HG02798 (cell line): Measurements from ENCODE around the gene TMEM63A.
A peak's percentile ranks its signal among the peaks of the same experiment; 100 is the strongest.

Experiments
- ATAC-seq: cut with Tn5 transposase; IDR thresholded peaks from one replicate; pipeline ENCODE4 v1.9.1; 2021; ENCODE audit warnings: mild to moderate bottlenecking; ENCODE audit not compliant: unreplicated experiment, poor library complexity

The TMEM63A gene

GRCh38 chr1:225868631-225869330, 13.4 kb downstream of the TMEM63A start:
- no peak for ATAC-seq

GRCh38 chr1:225866981-225867380, 15.2 kb downstream of the TMEM63A start:
- ATAC-seq: no peak

- no peak for ATAC-seq
Observed at GRCh38 chr1:225866061-225866837, 15.9 kb downstream of the TMEM63A start.

- no peak for ATAC-seq
Observed at GRCh38 chr1:225865514-225865913, 16.7 kb downstream of the TMEM63A start.

- no peak for ATAC-seq
Observed at GRCh38 chr1:225863167-225863566, 19.0 kb downstream of the TMEM63A start.

DNA sequence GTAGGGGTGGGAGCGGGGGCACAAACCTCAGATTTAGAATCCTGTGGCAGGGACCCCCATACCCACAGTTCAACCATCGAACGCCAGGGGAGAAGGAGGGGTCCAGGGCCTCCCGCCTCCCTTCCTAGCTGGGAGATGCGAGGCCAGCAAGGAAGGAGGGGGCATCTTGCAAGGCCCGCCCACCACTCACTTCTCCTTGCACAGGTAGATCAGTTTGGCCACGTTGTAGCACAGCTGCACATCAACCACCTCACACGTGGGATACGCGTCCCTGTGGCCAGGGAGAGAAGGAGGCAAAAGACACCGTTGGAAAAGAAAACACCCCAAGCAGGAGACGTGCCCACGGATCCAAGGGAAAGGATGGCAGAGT, 19.6 kb downstream of the TMEM63A start:
- no peak for ATAC-seq

DNA sequence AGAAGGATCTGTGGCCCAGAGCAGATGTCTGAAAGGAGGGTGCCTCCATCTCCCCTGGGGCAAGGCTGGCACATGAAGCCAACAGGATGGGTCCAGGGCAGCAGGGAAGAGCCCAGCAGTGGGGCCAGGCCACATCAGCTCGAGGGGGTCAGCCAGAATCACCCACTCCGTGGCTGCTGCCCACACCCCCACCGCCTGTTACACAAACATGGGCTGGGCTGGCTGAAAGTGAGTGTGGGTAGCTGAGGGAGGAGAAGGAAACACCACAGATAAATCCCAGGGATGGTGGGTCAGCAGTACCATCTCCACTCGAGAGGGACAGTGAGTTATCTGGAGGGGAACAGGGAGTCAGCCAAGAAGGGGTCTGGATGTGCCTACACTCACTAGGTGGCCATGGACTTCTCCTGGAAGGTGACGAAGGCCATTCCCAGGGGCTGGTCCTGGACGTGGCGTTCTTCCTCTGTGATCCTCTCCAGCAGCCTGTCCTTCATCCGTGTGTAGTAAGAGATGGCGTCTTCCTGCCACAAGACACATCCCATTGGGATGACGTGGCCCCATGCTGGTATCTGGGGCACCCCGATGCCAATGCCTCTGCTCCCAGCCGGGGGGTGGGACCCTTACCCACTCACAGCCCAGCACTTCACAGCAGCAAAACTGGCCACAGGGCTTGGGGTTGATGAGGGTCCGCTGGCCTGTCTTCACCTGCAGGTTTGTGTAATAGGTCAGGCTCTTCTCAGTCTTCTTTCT, 20.2 kb downstream of the TMEM63A start:
- no peak for ATAC-seq

DNA sequence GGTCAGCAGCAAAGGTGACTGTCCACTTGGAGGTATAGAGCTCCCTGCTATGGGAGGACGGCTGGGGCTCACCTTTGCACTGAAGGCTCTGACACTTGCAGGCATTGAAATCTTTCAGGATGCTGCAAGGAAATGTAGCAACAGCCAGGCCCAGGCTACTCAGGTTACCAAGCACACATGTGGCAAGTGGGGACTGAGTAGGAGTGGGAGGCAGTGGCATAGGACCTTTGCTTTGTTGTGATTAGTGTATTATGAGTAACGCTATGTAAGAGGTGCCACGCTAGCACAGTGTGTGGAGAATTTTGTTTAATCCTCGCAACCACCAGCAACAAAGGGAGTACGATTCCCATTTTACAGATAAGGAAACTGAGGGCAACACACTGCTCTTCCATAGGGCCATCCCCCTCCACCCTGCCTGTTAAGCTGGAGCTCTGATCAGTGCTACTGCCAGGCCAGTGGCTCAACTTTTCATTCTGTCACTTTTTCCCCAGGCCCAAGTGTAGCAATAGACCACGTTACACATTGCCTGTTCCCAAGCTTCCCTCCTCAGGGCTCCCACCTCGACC, 21.2 kb downstream of the TMEM63A start:
- ATAC-seq: no peak

GRCh38 chr1:225860107-225860506, 22.1 kb downstream of the TMEM63A start:
- ATAC-seq: no peak

- no peak for ATAC-seq
Observed at GRCh38 chr1:225859151-225859550, 23.0 kb downstream of the TMEM63A start.

DNA sequence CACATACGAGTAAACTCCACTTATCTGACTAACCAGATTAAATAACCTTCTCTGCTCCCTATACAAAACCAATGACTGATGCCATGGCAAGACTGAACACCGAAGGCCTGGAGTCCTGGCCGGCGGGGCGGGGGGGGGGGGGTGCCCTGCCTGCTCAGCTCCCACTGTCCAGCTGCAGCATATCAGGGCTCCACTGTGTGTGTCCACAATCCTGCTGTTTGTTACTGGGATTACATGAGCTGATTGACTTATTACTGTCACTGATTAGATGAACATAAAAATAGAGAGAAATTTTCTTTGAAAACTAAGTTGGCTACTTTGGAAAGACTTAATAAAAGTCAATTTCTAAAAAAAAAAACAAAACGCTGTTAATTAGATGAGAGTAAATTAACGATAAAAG, 24.9 kb downstream of the TMEM63A start:
- no peak for ATAC-seq

DNA sequence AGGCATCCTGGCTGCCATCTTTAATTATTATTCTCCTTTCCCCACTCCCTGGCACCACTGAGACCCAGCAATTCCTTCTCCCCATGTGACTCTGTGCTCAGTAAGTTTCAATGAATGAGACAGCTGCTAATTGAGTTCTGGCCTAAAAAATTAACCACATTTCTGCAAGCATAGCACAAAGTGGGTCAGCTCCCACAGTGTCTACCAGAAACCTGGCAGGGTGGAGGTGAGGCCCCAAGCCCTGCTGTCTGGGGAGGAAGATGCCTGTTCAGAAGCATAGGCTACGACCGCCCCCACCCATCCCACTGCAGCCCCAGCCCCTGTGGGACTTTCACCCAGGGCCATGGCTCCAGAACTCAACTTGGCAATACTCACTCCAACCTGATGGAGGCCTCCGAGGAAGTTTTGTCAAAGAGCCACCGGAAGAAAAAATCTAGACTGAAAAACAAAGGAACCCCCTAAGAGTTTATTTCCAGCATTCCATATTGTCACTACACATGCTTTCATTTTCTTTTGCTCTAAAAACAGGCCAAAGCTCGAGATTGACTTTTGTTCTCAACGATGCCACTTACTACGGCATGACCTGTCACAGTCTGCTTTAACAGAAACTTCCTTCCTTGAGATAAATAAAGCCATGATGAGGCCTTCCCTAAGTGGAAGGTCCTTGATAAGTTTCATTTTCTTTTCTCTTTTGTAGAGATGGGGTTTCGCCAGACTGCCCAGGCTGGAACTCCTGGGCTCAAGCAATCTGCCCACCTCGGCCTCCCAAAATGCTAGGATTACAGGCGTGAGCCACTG, 26.5 kb downstream of the TMEM63A start:
- no peak for ATAC-seq

- no peak for ATAC-seq
Observed at GRCh38 chr1:225853441-225853840, 28.7 kb downstream of the TMEM63A start.

DNA sequence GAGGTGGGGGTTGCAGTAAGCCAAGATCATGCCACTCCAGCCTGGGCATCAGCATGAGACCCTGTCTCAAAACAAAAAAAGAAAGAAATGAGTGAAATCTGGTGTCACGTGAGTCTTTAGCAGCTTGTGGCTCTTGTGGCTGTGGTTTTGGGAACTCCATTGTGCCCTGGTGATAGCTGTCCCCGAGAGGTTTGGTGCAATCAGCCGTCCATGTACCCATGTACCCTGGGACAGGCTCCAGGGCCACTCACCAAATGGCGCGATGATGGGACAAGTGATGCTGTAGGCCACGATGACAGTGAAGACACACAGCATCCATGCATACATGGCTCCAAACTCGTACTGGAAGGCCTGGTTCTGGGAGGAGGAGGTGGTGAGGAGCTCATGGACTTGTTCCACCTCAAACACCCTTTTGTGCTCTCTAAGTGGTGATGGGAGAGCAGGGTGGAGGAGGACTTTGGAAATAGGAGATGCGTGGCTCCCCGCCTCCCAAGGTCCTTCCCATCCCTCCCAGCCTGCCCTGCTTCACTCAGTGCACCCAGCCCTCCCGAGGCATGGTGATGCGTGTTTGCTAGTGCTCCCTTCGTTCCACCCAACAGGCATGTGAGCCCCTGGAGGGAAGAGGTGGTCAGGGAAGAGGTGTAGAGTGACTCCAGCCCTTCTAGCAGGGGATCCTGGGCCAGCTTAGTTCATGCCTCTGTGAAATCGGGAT, 29.6 kb downstream of the TMEM63A start:
- ATAC-seq: no peak

DNA sequence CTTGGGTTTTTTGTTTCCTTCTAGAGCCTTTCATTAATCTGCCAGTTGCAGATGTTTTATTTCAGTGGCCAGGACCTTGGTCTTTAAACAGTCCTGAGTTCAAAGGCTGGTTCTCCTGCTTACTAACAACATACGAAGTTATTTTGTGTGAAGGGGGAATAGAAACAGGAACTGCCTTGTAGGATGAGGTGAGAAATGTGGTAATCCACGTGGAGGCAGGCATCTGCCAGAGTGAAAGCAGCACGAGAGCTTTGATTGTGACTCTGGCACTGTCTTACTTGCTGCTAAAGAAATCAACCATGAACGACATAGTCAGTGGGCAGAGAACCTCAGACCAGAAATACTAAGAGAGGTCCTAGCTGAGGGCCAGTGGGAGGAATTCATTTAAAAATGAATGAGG, 30.4 kb downstream of the TMEM63A start:
- ATAC-seq: peak; percentile 62

GRCh38 chr1:225850370-225850769, 31.8 kb downstream of the TMEM63A start:
- no peak for ATAC-seq

DNA sequence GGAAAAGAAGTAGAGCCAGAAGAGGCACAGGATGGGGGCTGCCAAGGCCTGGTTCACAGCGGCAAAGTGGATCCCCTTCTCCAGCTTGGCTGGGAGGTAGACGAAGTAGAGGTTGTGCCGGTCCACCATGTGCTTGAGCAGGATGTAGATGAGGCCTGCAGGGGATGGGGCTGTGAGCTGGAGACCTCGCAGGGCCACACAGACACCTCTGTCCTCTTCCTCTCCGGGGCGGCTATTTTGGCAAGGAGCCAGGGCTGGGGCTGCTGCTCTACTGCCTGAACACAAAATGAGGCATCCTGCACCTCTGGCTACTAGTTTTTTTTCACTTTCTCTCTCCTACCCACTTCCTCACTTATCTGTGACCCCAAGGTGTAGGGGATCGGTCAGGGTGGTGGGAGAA, 32.3 kb downstream of the TMEM63A start:
- ATAC-seq: no peak

DNA sequence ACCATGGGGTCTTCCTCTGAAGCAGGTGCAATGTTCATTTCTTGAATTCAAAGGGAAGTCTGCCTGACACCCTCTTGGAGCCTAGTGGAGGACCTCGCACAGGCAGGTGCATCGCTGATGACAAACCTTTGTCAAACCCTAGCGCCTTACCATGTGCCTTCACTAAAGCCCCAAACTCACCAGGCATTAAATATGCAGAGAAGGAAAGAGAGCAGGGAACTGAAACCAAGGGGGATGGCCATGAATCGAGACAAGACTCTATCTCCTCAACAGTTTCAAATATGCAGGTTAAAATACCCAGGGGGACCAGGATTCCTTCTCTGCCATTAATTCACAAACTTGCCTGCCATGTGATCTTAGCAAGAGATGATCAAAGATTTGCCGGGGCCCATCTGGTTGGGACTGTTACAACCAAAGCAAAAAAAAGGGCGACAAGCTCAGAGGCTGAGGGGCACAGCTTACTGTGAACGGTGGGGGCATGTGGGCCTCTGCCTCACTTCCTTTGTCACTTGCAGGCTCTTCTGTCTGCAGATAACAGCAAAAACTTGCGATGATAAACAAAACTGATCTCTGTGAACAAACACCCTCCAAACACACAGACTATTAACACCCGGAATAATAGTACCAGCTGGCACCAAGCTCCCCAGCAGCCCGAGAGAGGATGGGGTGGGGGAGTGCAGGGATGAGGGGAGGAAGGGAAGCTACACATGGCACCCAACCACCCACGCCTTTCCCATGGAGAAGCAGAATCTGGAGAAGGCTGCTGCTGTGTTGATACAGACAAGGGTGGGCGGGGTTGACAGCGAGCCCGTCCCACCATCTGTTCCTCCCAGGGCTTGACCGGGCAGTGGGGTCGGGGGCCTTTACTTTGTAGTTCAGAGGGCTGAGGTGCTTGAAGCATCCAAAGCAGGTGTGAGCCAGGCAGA, 33.9 kb downstream of the TMEM63A start:
- peak; percentile 61 for ATAC-seq
